Measurements from ENCODE around the gene PRELP. TPM values are rescaled to one million over a fixed set of nuclear protein-coding genes. Genes with fewer than 3 reads are reported as not detected.
A peak's percentile ranks its signal among the peaks of the same experiment; 100 is the strongest.
"Not testable (repeated sequence)": the region's sequence is repeated elsewhere in the genome, so short reads cannot be mapped to it uniquely, and the experiment has no call there.

Gene PRELP
- total and polyA plus RNA-seq, 2 of the 8 experiments (the other 6 are each of a cell fraction or from before 2014, with no cell fraction given) = 0.13 to 0.23 TPM

DNA sequence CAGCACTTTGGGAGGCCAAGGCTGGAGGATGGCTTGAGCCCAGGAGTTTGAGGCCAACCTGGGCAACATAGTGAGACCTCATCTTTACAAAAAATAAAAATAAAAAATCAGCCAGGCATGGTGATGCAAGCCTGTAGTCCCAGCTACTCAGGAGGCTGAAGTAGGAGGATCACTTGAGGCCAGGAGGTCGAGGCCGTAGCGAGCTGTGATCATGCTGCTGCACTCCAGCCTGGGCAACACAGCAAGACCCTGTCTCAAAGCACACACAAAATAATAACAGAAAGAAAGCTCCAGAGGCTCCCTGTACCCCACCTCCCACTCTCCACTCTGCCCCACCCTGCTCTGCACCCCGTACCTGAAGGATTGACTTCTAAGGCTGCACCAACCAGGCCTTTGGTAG, 42.5 kb downstream of the PRELP start:
- CTCF ChIA-PET (ENCODE audit: partially characterized antibody) = interaction anchor here (0.8 to 13.3 kb wide), 7 partner anchors 9 to 245 kb away, joined by 3 to 108 read pairs (median 4); no protein-coding TSS in a partner anchor
- 86% methylated on average over 4 of the region's 4 CpGs; no CpG with 5 or more reads in 1 of the 2 experiments for whole genome bisulfite sequencing, 2 experiments (ENCODE audit: extremely low coverage in 1 of 2, insufficient coverage in 1 of 2, insufficient read length in 1 of 2, insufficient replicate concordance in 2 of 2, low coverage in 1 of 2, low lambda C conversion rate in 2 of 2, missing lambda C conversion rate in 1 of 2)

More for the DNA sequence above, 42.5 kb downstream of the PRELP start:
- not testable (repeated sequence) for H3K36me3 ChIP-seq (ENCODE audit: control insufficient read depth in 2 of 4, insufficient read depth in 4 of 4, low read length in 3 of 4); H3K79me1 ChIP-seq (ENCODE audit: low read depth, low read length); H3K56ac ChIP-seq (replicated peaks; ENCODE audit: insufficient read length, low read depth, low read length); H4K5ac ChIP-seq (ENCODE audit: insufficient read length, low read depth, low read length); H2BK15ac ChIP-seq (ENCODE audit: low read length); H3K4me3 ChIP-seq (ENCODE audit: extremely low read depth in 1 of 4, insufficient read depth in 2 of 4, low read depth in 3 of 4, low read length in 4 of 4); H3K23me2 ChIP-seq (ENCODE audit: low read depth, low read length); H3K9me3 ChIP-seq (ENCODE audit: insufficient read depth in 2 of 2, low read depth in 1 of 2, low read length in 1 of 2); DNase-seq (ENCODE audit: low read depth in 1 of 2, low spot score in 2 of 2); H4K20me1 ChIP-seq (replicated peaks in 1 of 2; ENCODE audit: control insufficient read depth in 1 of 2, insufficient read depth in 2 of 2, low read length in 2 of 2); H2AFZ ChIP-seq (ENCODE audit: low read length); H4K8ac ChIP-seq (ENCODE audit: extremely low read depth, insufficient read depth, low read length); H3K27ac ChIP-seq (ENCODE audit: low read depth, low read length); H2BK20ac ChIP-seq (ENCODE audit: low read length); H4K91ac ChIP-seq (replicated peaks; ENCODE audit: insufficient read length, low read length); FAIRE-seq; H3K9ac ChIP-seq (replicated peaks in 1 of 4; ENCODE audit: extremely low read depth in 1 of 4, low read depth in 3 of 4, low read length in 3 of 4); H3K14ac ChIP-seq (ENCODE audit: insufficient read length); H3K79me2 ChIP-seq (ENCODE audit: control insufficient read depth in 1 of 2, insufficient read depth in 2 of 2, low read length in 2 of 2); H2BK120ac ChIP-seq (replicated peaks; ENCODE audit: low read depth, low read length); H3K23ac ChIP-seq (ENCODE audit: insufficient read length); H3K18ac ChIP-seq (ENCODE audit: extremely low read depth, low read length)
- H2BK12ac ChIP-seq (ENCODE audit: low read depth, low read length) = peak overlapping the region; percentile 88; the same call in 1 of the 2 replicates
- H3K4me2 ChIP-seq (ENCODE audit: insufficient read depth in 1 of 2, low read depth in 2 of 2, low read length in 2 of 2) = peak overlapping the region in 1 of 2 experiments; percentile 63; a peak in 2 of 4 replicates
- H2AK5ac ChIP-seq (ENCODE audit: low read depth, low read length) = 0 out of 2 replicates have a peak overlapping the region, but pooled peaks have one; percentile 71
- H3K4ac ChIP-seq (replicated peaks; ENCODE audit: insufficient read length, low read depth, low read length) = peak overlapping the region; percentile 17
- H2BK5ac ChIP-seq (ENCODE audit: low read depth, low read length) = 0 out of 2 replicates have a peak overlapping the region, but pooled peaks have one; percentile 40
- POLR2A ChIA-PET (ENCODE audit: partially characterized antibody) = interaction anchor here (1.1 to 1.7 kb wide), 2 partner anchors 8 to 10 kb away, joined by 3 to 7 read pairs; no protein-coding TSS in a partner anchor
- peaks cover 7 to 68% (median 57%) of the 10 kb centered on the region in 4 experiments for H3K27me3 ChIP-seq (replicated peaks in 1 of 4; ENCODE audit: control insufficient read depth in 3 of 4, extremely low read depth in 1 of 4, insufficient read depth in 3 of 4, low read length in 3 of 4)
- H3K4me1 ChIP-seq (replicated peaks in 1 of 4; ENCODE audit: control insufficient read depth in 3 of 4, insufficient read depth in 4 of 4, low read length in 3 of 4) = peaks cover 32 to 69% (median 52%) of the 10 kb centered on the region in 4 experiments
